Stimulated activated CD8-positive, alpha-beta memory T cell treated with anti-CD3 and anti-CD28 coated beads, Interleukin-15, amount 100 ng/mL, for 48 hours (primary cell): ENCODE measurements around the gene FCHSD2.
"Not testable (repeated sequence)": the region's sequence is repeated elsewhere in the genome, so short reads cannot be mapped to it uniquely, and the experiment has no call there.

ENCODE experiments used
- DNase-seq, 2 donors: peaks; one replicate each; pipeline ENCODE4 v3.0.0-alpha.2; 2020; ENCODE audit warnings: low read depth in 2 of 2

The FCHSD2 gene

GRCh38 chr11:73011126-73011817 is 130.8 kb downstream of the FCHSD2 start:
- DNase-seq = no peak

- DNase-seq = no peak
Measured at GRCh38 chr11:73009972-73010371, 132.1 kb downstream of the FCHSD2 start.

GRCh38 chr11:73004088-73004487 is 138.0 kb downstream of the FCHSD2 start:
- DNase-seq = no peak

GRCh38 chr11:73003088-73003487 is 139.0 kb downstream of the FCHSD2 start:
- DNase-seq = no peak

- DNase-seq = no peak
Measured at GRCh38 chr11:73002214-73002613, 139.9 kb downstream of the FCHSD2 start.

GRCh38 chr11:73001615-73002014 is 140.5 kb downstream of the FCHSD2 start:
- no peak for DNase-seq

- DNase-seq = no peak
Measured at GRCh38 chr11:72998676-72999075, 143.4 kb downstream of the FCHSD2 start.

GRCh38 chr11:72996959-72997358 is 145.2 kb downstream of the FCHSD2 start:
- no peak for DNase-seq

GRCh38 chr11:72989727-72990126 is 152.4 kb downstream of the FCHSD2 start:
- no peak for DNase-seq

- DNase-seq = no peak
Measured at GRCh38 chr11:72988821-72989220, 153.3 kb downstream of the FCHSD2 start.

- no peak for DNase-seq
Measured at GRCh38 chr11:72985645-72986044, 156.5 kb downstream of the FCHSD2 start.

GRCh38 chr11:72984453-72985077 is 157.6 kb downstream of the FCHSD2 start:
- no peak for DNase-seq

GRCh38 chr11:72983560-72983959 is 158.6 kb downstream of the FCHSD2 start:
- DNase-seq = no peak

- DNase-seq = no peak
Measured at GRCh38 chr11:72981971-72982685, 160.0 kb downstream of the FCHSD2 start.

GRCh38 chr11:72981080-72981479 is 161.0 kb downstream of the FCHSD2 start:
- DNase-seq = no peak

- not testable (repeated sequence) for DNase-seq
Measured at GRCh38 chr11:72977782-72978181, 164.3 kb downstream of the FCHSD2 start.

- not testable (repeated sequence) for DNase-seq
Measured at GRCh38 chr11:72976522-72976892, 165.6 kb downstream of the FCHSD2 start.

- DNase-seq = no peak
Measured at GRCh38 chr11:72975778-72976521, 166.2 kb downstream of the FCHSD2 start.

- no peak for DNase-seq
Measured at GRCh38 chr11:72974487-72975205, 167.5 kb downstream of the FCHSD2 start.

GRCh38 chr11:72972496-72973128 is 169.5 kb downstream of the FCHSD2 start:
- DNase-seq = no peak
